RPMI7951 (cell line): Measurements from ENCODE around the gene PTPRN2. TPM values are rescaled to one million over a fixed set of nuclear protein-coding genes. Genes with fewer than 3 reads are reported as not detected.

ENCODE experiments used
- DNase-seq: peaks from one replicate; pipeline ENCODE4 v3.0.0-alpha.2; 2012; ENCODE audit warnings: low read depth
- total RNA-seq: library from RNA; depleted of rRNA; stranded (reverse); fragments of >200 nt; shearing (Covaris generic); gene quantifications from 2 replicates; pipeline ENCODE4 v1.2.3, GENCODE V29; 2014

PTPRN2 gene
- total RNA-seq, 1 experiment from 2014 or later = 9.0 TPM

DNA sequence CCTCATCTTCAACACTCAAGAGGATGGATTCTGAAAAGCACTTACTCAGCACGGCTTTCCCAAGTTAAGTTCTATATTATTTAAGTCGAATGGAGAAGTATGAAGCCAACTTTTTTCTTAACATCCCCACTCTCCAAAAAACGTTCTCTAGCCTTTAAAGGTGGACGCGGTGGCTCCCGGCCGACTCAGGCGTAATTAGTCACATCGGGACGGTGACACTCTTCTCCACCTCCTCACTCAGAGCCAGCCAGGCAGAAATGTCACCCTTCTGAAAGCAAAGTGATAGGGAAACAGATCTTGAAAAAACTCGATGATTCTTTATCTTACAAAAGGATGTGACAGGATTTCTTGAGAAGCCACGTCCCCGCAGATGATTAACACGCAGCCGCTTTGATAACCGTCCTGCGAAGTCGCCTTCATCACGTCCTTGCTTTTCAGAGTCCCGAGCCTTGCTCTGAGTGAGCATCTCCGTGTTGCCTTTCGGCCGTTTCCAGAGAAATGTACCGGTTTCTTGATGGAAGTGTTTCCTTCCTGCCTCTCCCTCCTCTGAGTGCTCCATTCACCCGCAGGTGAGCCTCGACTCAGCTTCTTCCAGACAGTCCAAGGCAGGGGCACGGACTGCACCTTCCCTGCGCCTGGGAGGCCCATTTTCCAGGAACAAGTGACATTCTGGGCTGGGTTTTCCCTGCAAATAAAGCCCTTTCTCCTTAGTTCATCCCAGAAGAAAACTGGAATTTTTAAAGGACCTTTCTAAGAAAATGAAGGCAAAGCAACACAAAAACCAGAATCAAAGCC lies 936.1 kb downstream of the PTPRN2 start:
- no peak for DNase-seq

DNA sequence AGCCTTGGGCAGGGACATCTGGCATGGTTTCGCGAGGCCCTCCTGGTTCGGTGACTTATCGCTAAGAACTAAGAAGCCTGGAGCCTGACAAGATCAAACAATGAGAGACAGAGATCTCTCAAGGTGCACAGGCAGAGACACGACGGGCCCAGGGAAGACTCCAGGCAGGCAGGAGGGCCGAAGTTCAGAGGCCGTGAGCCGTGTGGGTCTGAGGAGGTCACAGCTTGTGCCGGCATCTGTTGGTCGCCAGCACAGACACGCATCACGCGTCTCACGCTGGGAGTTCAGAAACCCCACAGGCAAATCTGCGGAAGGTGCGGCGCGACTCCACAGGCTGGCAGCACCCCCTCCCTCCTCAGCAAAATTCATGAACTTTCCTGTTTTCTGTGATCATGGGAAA lies 936.8 kb downstream of the PTPRN2 start:
- DNase-seq = no peak

DNA sequence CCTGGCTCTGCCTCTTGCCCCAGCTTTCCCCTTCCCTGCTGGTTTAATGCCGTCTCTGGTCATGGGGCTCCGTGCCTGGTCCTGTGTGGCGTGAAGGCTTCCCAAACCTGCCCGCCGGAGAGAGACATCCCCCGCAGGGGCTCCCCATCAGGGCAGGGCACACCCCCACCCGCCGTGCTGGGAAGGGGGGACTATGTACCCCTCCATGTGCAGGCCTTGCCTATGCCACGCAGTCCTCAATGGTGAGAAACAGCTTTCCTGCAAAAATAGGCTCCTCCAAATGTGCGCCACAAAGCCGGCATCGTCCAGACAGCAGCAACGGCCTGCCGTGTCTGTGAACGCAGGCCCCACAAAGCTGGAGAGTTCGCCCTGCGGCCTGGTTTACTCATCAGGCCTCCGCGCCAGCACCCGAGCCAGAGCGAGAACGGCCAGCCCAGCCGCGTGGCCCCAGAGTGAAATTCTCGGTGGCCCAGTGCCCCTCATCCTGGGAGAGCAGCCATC lies 937.4 kb downstream of the PTPRN2 start:
- DNase-seq = no peak

DNA sequence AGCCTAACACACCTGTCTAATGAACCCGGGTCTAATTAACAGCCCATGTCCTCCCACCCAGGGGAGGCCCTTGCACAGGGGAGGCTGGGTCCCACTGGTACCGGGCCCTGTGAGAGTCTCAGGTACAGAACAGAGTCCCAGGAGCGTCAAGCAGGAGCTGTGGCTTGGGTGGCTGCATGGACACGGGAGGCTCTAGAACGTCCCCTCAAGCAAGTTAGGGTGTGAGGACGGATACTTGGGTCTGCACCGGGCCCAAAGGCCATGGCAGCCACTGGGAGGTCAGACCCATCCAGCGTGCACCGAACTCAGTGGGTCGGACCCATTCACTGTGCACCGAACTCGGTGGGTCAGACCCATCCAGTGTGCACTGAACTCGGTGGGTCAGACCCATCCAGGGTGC lies 941.1 kb downstream of the PTPRN2 start:
- no peak for DNase-seq

DNA sequence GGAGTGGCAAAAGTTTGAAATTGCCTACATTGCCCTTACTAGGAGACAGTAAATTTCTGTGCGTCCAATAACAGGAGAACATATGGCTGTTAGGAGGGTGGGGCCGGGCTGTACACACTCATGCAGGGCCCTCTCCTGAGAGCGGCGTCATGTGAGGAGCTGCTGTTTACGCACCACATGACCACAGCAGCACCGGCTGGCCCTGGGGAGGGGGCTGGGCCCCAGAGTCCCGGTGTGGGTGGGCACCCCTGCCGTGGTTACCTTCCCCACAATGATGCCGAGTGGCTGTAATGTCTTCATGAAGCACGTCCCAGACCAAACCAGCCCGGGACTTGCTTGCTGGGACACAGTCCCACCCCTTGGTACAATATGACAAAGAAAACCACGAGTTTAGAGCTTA lies 942.1 kb downstream of the PTPRN2 start:
- DNase-seq = no peak

DNA sequence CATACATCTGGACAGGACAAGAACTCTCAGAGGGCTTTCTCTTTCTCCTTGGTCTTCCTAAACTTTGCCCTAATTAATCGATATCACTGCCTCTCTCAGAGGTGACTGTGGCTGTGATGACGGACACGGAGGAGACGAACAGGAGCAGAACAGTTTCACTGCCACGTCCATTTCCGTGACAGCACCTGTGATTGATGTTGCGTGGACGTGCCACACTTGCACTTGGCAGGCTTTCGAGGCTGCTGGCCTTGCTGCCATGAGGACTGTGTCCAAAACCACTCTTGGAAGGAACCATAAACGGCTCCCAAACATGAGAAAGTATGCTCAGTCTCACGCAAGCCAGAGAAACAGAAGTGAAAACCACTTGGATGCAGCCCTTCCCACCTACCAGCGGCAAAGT lies 942.7 kb downstream of the PTPRN2 start:
- no peak for DNase-seq

DNA sequence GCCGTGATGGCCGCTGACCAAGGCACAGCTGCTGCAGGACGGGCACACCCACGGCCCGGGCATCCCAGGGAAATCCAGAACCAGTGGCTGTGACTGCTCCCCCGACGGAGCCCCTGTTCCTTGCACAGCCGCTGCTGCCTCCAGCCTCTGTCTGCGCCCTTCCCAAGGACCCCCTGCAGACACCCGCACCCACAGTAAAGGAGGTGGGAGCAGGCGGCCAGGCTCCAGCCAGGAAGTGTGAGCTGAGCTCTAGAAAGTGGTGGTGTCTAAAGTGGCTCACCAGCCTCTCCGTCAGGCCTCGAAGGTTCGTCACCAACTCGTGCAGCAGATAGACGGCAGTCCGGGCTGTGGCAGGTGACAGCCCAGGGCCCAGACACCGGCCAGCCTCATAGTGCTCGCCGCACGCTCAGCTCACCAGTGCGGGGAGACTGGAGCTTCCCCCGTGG lies 944.1 kb downstream of the PTPRN2 start:
- no peak for DNase-seq

DNA sequence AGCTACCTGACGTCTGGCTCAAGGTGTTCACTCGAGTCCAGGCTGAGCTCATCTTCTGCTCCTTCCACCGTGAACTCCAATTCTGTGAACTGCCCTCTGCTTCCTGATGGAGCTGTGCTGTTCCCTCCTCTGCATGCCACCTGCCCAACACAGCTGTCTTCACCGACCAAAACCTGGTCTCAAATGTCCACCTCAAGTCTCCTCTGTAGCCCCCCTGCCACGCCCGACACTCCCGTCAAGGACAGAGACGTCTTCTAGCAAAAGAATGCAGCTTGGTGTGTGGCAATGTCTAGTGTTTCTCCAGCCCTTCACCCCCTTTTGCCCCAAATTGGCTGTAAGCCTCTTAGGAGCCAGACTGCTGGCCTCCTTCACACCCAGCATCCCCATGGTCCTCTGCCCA lies 945.8 kb downstream of the PTPRN2 start:
- DNase-seq = no peak

DNA sequence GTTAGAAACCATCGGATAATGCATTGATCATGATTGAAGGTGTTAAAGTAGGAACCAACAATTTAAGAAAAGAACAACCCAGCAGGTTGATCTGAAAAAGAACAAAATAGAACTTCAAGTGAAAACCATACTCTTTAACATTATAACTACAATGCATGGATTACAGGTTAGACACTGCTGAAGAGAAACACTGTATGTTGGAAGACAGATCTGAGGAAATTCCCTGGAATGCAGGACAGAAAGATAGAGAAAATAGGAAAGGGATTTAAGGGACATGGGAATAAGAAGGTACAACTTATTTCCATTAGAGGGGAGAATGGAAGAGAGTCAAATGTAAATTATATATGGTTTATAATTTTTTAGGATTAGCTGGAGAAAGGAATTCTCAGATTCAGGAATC lies 947.5 kb downstream of the PTPRN2 start:
- DNase-seq = no peak

DNA sequence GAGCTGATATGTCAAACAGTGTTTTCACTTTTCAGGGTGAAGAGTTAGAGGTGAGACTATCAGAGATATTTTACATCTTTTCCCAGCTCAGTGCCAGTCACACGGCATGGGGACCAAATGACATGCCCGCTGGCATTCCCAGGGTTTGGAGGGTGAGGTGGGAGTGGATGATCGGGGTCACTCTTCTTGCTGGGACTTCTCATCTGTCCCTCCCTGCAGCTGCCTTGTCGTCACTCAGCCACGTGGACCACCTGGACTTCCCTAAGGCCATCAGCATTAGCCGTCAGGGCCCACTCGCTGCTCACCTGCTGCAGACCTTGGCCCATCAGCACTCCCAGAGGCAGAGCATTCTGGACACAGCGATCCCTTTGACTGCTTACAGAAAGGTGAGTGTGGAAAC lies 949.1 kb downstream of the PTPRN2 start:
- no peak for DNase-seq

DNA sequence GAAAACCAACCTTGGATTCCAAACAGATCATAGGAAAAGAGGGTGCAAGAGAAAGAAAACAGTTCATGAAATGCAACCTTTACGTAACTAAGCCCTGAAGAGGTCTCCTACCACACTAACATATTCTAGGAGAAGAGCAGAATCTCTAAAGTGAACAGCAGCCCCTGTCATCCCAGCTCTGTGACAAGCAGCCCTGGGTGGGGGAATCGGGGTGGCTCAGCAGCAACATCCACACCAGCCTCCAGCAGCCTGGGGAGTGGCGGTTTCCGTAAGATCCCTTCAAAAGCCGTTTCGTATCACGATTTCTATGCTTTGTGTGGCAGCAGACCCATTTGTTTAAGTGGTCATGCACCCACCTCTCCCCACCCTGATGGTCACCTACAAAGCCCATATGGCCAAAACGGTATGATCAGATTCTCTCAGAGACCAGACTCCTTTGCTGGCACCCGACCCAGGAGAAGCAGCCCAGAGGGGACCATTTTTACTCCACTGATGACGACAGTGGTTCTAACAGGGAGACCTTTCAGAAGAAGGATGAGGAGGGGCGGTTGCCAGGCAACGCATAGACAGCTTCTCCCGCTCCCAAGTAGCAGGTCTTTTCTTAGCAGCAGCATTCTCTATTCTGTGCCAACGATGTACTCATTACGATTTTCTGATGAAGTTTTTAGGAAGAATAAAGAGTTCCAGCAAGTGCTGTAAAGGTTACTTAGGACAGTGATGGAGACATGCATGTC lies 950.2 kb downstream of the PTPRN2 start:
- no peak for DNase-seq

DNA sequence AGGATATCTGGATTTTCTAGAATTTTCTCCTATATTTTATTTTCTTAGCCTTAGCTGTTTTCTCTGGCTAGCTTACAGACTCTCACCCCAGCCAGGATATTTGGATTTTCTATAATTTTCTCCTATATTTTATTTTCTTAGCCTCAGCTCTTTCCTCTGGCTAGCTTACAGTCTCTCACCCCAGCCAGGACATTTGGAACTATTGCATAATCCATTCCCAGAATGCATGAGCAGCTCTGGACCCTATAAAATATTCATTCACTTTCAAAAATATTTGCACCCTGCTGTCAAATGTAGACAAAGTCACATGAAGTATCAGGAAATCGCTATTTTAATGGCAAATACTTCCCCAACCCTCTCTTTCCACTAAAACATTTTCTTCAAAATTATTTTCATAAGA lies 952.0 kb downstream of the PTPRN2 start:
- no peak for DNase-seq

DNA sequence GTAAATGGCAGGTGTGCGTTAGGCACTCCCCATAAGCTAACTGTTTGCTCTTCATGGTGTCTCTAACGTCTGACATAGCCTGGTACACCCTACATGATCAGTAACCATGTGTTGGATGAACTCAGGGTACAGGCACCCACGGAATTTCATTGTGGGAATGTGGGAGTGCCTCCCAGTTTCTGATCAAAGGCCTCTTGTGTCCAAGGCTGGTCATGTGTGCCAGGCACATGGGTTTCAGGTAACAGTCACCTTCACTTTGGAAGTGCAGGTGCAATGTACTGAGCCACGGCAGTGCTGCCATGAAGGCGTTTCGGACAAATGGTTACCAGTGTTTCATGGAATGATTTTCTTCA lies 952.5 kb downstream of the PTPRN2 start:
- no peak for DNase-seq

DNA sequence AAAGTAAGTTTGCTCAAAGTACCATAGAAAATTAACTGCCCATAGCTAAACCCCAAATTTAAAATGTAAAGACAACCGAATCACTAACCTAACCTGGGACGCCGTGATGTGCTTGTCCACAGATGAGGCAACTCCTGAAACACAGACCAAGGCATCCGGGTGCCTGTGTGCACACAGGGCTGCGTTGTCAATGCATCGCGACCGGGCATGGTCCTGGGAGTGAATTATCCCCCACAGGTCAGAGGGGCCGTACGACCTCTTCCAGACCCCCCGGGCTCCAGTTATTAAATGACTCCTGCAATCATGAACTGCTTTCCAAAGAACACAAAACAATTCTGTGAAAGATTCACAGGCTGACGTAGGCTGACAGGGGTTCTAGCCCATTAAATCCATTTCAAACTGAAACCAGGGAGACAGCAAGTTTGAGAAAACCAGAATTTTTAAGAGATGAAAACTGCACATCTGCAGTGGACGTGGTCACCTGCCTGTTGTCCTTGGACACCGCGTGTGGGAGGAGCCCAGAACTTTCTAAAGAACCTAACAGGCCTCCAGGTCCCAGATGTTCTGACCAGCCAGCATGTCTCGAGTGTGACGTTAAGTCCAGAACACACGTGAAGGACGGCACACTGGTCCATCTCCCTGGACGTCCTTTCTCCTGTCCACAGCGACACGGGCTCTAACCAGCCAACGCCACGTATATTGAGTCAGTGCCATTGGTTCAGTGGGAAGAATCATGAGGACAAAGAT lies 953.0 kb downstream of the PTPRN2 start:
- DNase-seq = no peak

DNA sequence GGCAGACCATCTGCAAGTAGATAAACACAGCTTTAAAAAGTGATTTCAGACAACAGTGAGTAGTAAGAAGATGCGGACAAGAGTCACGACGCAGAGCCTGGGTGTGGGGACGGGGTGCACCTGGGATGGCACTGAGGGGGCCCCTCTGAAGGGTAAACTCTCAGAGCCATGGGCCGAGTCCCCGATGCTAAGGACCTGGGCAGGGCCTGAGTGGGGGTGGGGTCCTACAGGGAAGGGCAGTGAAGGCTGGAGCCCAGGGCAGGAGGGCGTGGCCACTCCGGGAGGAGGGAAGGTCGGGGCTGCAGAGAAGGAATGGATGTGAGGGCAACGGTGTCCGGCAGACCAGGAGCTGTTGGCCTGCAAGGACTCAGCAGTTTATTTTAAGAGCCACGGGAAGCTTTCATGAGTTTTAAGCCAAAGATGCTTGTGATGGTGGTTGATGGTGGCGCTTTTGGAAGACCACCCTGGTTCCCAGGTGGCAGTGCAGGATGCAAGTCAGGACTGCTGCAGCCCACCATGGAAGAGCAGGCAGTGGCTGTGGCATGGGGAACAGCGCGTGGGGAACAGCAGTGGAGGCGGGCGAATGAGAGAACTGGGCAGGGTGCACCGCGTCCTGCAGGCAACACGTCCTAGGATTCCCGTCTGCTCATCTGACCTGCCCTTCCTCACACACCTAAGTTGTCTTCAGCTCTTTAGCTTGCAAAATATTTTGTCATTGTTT lies 954.0 kb downstream of the PTPRN2 start:
- DNase-seq = no peak

DNA sequence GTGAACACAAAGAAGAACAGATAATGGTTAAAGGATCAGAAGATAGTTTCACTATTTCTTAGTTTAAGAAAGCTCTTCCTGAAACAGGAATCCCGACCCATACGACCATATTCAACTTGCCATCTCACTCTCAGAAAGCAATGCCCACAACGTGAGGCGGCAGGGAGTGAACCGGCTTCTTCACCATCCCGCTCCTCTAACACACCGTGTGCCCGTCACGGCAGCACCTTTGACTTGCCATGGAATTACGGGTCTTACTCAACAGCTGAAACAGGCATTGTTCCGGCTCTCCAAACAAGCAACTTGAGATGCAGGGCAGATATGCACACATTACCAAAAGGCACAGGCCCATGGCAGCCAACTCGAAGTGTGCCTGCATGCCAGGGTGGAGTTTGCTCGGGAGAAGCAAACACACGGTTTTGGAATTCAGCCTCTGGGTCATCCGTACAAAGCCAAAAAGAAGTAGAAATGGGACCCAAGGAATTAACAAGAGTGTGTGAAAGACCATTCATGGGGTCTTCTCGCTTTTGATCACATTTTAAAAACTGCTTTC lies 957.2 kb downstream of the PTPRN2 start:
- DNase-seq = no peak

DNA sequence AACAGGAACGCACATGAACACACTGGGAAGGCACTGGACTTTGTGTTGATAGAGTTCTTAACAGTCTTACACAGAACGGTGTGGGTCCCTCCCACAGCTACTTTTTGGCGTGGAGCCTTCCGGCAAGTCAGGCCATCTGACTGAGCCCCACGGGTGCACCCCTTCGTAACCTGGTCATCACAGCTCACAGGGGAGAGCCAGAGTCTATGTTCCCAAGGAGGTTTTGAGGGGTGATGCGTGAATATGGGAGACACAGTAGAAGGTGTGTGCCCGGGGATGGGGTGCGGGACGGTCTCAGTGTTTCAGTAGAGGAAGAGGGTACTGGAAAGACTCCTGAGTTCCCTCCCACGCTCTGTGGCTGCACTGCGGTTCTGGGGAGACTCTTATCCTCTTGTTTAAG lies 959.2 kb downstream of the PTPRN2 start:
- no peak for DNase-seq

DNA sequence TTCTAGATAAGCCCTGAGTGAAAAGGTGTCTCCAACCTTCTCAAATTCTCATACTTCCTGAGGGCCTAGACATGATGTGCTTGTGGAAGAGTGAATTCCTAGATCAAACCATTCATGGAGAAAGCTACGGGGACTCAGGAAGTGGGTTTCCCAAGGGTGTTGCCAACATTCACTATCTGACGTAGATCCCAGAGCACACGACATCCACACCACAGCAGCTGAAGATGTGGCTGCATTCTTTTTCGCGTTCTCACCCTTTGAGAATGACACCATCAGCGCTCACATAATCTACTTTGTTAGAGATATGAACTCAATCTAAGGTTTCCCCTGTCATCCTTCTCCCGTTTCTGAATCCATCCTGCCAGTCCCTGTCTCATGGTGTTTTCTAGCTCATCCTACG lies 960.0 kb downstream of the PTPRN2 start:
- peak; percentile 22 for DNase-seq

DNA sequence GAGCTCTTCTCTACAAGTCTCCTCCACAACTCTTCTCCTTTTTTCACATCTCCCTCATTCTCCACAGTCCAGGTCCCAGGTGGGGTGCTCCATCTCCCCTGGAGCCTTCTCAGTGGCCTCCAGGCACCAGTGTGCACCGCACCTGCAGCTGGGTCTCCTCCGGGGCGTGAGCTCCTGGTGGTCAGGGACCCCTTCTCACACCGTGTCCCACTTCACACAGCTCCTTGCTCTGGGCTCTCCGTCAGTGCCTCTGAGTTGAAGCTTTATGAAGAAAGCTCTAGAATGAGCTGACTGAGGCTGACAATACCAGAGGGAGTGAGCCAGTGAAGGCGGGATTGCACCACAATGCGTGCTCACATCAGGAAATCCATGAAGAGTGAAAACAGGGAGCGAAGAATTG lies 960.6 kb downstream of the PTPRN2 start:
- DNase-seq = no peak

DNA sequence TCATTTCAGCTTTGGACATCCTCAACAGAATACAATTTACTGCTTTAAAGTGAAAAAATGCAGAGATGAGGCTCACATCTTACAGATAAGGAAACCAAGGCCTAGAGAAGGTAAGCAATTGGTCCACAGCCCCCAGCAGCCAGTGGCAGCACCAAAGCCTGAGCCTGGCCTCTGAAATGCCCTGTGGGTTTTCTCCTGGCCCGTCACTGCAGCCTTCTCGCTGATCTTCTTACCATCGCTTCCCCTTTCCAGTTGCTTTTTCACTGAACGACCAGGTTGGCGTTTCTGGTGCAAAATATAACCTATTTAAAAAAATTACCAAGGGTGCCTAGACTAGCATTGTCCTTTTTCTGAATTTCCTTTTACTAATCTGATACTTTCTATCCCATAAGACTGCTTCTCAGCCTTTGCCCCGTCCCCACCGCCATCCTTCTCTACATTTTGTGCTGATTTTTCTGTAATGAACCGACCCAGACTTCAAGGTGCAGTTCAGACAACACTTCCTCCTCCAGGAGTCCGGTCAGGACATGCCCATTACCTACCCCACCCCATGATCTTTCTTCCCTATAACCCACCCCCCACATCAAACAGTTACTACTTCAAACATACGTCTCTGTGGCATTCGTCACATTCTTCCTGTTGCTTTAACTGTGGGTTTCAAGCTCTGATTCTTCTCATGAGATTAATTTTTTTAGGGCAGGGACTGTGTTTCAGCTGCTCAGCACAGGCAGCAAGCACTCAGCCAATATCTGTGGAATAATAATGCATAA lies 961.5 kb downstream of the PTPRN2 start:
- DNase-seq = no peak

DNA sequence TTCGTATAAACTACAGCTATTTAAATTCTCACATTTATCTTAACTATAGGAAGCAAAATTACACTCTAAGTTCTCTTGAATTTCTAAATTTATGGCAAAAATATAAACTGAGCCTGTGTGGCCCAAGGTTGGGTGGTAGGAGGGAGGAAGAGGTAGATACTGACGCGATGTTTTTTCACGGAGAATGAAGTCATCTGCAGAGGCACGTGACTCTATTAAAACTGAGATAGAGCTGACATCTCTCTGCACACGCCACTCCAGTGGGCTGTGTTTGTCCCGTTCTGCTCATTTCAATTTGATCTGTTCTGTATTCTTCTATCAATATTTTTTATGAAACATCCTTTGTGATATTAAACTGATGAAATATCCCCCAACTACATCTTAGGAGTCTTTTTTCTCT lies 964.1 kb downstream of the PTPRN2 start:
- no peak for DNase-seq
